Stimulated activated CD8-positive, alpha-beta memory T cell treated with anti-CD3 and anti-CD28 coated beads, Interleukin-2, amount 100 ng/mL, for 48 hours (primary cell): ENCODE data around the gene CRY2.
A peak's percentile ranks its signal among the peaks of the same experiment; 100 is the strongest.

Experiments
- DNase-seq, 2 donors: peaks; one replicate each; pipeline ENCODE4 v3.0.0-alpha.2; 2020; ENCODE audit warnings: low read depth in 2 of 2

CRY2 gene

DNA sequence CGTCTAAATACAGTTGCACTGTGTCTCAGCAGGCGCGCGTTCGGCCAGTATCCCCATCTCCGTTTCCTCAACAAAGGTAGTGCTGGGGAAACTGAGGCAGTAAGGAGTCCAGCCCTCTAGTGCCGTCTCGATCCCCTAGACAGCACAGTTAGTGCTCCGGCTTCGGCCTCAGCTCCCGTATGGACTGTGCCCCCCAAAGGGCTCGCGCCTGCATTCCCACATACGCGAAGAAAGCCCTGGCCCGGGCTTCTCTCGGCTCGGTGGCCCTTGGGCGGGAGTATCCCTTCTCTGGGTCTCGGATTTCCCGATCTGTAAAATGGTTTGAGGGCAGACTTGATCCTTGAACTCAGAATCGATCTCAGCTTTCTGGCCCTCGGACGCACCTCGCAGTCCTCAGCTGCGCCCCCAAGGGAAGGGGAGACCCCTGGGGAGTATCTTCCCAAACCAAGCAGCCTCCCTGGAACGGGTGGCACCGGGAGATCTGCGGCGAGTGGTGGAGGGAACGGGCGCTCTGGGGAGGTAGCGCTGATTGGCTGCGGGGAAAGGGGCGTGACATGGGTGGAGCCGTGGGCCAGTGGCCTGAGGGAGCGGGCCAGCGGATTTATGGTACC is 71.2 kb downstream of the CRY2 start:
- DNase-seq = peak; percentile 54 to 65

DNA sequence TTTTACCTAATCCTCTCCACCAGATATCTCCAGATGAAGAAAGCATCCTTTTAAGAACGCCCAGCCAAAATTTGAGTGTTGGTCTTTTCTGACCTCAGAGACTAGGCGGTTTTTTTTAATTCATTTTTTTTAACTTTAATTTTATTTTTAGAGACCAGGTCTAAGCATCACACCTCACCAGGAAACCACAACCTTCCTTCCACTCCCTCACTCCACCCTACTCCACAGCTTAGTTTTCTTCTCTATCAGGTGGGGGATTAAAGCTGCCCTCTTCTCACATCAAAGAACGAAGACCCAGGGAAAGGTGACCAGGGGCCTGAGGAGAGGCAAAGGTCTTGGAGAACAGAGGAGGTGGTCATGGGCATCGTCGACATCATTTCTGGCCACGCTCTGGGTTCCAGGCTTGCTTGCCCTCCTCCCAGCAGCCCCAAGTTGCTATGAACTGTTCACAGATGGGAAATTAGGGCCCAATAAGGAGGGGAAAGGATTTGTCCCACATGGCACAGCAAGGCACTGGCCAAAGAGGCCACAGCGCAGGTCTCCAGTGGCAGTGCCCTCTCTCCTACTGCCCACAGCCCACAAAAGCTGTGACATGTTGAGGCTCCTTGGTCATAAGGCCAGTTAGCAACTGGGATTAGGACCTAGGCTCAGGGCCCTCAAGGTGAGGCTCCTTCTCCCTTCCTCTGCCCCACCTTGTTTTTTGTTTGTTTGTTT is 71.8 kb downstream of the CRY2 start:
- DNase-seq = no peak

- DNase-seq = no peak
Observed at GRCh38 chr11:45919806-45920530, 72.7 kb downstream of the CRY2 start.

DNA sequence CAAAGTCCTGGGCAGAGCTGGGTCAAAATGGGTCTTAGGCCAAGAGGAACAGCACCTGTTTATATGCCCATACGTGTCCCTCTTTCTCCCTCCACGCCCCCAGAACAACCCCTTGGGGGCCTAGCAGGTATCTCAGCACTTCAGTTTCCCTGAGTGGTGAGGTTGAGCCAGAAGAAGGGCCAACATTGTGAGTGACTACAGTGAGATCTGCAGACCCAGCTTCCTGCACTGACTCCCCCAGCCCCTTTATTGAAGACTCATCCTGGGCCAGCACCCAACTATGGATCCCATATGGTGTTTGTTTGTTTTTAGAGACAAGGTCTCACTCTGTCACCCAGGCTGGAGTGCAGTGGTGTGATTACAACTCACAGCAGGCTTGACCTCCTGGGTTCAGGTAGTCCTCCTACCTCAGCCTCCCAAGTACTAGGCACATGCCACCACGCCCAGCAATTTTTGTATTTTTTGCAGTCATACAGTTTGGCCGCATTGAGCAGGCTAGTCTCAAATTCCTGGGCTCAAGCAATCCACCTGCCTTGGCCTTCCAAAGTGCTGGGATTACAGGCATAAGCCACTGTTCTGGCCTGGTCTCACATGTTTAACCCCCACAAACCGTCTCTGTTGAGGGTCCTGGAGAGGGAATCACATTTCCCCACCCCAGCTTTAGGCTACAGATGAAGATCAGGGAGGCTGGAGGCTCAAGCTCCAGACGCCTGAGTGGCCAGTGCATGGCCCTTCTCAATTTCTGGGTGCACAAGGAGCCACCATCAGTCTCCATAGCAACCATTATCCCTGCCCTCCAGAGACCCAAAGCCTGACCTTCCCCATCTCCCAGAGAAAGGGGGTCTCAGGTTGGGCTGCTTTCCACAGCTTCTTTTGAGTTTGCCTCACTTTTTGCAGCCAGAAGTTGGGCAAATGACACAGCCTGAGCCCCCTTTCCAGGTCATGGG is 73.5 kb downstream of the CRY2 start:
- no peak for DNase-seq

DNA sequence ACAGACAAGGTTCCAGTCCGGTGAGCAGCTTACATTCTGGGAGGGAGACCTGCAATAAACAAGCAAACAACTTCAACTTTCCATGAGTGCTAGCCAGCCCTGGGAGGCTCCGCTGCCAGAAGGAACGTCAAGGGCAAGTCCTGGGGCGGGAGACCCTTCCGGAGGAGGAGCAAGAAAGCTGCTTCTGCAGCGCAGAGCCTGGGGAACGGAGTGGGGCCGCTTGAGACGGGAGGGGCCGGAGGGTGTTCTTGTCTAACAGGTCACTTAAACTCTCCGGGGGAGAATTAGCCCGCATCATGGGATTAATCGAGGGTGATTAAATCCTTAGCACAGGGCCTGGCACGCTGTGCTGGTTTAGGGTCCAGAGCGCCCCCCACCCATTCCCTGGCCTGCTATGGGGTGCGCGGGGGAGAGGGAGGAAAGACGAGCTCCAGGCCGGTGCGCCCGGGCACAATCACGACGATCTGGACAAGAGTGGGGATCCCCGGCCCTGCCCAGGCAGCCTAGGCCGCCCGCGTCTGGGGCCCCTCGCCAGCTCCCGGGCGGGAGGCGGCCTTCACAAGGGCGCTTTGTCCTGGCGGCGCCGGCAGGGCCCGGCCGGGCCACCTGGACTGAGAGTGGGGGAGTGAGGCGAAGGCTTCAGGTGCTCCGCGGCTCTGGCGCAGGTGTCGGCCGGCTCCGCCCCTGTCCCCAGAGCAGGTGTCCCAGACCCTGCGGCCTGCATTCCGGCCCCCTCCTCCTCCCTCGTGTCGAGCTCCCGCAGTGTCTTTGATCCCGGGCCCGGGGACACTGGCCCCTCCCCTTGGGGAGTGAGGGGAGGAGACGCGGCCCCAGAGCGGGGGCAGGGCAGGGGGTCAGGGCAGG is 74.5 kb downstream of the CRY2 start:
- DNase-seq = no peak

- DNase-seq = no peak
Observed at GRCh38 chr11:45922425-45923082, 75.3 kb downstream of the CRY2 start, which contains the start of gene LARGE2. Gene LARGE2 (plus strand): TSS chr11:45922656. CDS start chr11:45922883, 227 bp downstream.

- DNase-seq = no peak
Observed at GRCh38 chr11:45924036-45924915, 77.0 kb downstream of the CRY2 start.

GRCh38 chr11:45924927-45925326 is 77.7 kb downstream of the CRY2 start:
- no peak for DNase-seq

DNA sequence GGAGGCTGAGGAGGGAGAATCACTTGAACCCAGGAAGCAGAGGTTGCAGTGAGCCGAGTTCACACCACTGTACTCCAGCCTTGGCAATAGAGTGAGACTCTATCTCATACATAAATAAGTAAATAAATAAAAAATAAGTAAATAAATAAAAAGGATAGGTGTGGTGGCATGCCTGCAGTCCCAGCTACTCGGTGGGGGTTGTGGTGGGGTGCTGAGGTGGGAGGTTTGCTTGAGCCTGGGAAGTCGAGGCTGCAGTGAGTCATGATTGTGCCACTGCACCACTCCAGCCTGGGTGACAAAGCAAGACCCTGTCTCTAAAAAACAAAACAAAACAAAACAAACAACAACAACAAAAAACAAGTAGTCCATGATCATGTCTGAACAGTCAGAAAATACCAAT is 78.3 kb downstream of the CRY2 start:
- no peak for DNase-seq

DNA sequence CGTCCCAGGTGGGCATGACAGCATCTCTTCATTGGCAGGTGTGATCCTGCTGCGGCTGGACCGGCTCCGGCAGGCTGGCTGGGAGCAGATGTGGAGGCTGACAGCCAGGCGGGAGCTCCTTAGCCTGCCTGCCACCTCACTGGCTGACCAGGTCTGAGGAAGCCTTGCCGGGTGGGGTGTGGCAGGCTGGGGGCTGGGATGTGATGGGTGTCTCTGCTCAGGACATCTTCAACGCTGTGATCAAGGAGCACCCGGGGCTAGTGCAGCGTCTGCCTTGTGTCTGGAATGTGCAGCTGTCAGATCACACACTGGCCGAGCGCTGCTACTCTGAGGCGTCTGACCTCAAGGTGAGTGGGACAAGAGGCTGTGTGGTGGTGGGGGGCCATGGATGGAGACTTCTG is 78.7 kb downstream of the CRY2 start:
- DNase-seq = no peak

DNA sequence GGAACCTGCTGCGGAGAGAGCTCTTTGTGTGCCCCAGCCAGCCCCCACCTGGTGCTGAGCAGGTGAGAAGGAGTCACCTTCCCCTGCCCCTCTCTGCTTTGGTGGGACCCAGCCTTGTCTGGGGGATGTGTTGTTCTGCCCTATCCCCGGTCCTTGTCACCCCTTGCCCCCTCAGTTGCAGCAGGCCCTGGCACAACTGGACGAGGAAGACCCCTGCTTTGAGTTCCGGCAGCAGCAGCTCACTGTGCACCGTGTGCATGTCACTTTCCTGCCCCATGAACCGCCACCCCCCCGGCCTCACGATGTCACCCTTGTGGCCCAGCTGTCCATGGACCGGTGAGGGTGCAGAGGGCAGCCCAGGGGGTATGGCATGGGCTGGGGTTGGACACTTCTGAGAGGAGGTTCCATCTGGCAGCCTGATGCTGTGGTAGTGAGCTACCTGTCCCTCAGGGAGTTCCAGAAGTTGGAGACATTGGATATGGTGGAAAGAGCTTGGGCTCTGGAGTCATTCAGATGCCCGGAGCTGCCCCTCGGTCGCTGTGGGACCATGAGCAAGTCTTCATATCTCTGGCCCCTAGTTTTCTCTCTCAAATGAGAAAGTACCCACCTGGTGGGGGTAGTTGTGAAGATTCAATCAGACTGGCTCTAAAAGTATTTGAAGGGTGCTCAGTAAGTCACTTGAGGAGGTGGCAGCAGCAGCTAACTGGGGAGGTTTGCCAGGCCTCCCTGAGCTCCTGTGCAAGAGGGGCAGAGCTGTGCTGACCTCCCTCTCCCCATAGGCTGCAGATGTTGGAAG is 79.5 kb downstream of the CRY2 start:
- no peak for DNase-seq

DNA sequence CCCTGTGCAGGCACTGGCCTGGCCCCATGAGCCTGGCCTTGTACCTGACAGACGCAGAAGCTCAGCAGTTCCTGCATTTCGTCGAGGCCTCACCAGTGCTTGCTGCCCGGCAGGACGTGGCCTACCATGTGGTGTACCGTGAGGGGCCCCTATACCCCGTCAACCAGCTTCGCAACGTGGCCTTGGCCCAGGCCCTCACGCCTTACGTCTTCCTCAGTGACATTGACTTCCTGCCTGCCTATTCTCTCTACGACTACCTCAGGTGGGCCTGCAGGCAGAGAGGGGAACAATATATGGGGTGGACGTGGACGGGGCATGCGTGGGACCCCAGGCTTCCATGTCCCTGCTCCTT is 80.0 kb downstream of the CRY2 start:
- DNase-seq = no peak

DNA sequence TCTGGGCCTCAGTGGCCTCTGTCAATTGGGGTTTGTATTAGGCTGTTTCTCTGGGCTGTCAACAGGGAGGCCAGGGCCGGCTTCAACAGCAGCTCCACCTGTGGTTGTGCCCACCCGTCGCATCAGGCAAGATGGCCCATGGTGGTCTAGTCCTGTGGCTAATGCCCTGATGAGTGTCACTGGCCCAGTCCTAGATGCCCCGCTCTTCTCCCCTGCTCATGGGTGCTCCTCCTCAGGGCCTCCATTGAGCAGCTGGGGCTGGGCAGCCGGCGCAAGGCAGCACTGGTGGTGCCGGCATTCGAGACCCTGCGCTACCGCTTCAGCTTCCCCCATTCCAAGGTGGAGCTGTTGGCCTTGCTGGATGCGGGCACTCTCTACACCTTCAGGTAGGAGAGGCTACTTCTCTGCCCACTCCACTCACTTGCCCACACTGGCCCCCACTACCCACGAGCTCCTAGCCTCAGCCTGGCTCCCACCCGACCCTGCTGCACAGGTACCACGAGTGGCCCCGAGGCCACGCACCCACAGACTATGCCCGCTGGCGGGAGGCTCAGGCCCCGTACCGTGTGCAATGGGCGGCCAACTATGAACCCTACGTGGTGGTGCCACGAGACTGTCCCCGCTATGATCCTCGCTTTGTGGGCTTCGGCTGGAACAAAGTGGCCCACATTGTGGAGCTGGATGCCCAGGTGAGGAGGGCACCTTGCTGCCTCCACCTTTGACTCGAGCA is 80.6 kb downstream of the CRY2 start:
- DNase-seq = no peak

GRCh38 chr11:45928535-45929215 is 81.4 kb downstream of the CRY2 start:
- no peak for DNase-seq

GRCh38 chr11:45929486-45930030 is 82.3 kb downstream of the CRY2 start:
- DNase-seq = no peak

DNA sequence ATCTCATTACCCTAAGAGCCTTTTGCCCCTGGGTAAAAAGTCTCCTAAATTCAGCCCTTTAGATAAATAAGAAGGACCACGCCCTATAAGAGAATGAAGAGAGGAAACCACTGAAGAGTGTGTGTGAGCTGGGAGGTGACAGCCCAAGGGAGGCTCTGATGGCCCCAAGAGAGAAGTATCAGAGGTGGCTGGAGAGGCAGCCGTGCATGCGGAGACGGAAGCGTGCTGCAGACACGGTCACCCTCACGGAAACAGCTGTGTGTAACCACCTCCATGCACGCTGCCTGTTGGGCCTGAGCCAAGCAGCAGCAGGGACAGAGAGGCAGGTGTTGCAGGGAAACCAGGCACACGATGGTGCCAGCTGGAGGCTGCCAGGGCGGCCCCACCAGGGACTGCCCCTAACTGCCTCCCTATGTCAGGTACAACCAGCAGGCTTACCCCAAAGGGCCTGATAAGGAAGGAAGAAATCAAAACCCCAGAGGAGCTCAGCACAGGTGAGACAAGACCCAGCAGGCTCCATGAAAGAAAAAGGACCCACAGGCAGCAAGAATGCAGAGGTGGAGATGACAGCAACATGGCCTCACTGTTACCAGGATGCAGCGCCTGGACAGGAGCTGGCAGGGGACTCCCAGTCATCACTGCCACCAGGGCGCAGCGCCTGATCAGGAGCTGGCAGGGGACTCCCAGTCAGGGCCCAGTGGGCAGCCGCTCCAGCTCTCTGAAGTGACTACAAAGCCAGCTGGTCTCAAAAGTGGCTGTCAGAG is 82.9 kb downstream of the CRY2 start:
- DNase-seq = no peak
